Lung (tissue), 12 donors: ENCODE data around the gene COX4I1. TPM values are rescaled to one million over a fixed set of nuclear protein-coding genes. Genes with fewer than 3 reads are reported as not detected.
A peak's percentile ranks its signal among the peaks of the same experiment; 100 is the strongest.

Experiments
- ATAC-seq: fragments of 200-7000 bp; cut with Tn5 transposase; one replicate; pipeline ENCODE4 v1.9.1; 2020; ENCODE audit warnings: moderate number of reproducible peaks; ENCODE audit not compliant: insufficient read depth, low FRiP score
- DNase-seq, 3 donors: peaks; one replicate each; pipeline ENCODE4 v3.0.0-alpha.2; 2013 to 2017
- H3K27ac ChIP-seq, 2 donors: one replicate each; pipeline ENCODE4 v1.5.1; 2013; ENCODE audit warnings: mild to moderate bottlenecking in 2 of 2, moderate library complexity in 2 of 2, control low read depth in 1 of 2, inconsistent platforms in 1 of 2, low read depth in 1 of 2, low read length in 1 of 2
- H3K27me3 ChIP-seq, 3 donors: one replicate each; pipeline ENCODE4 v1.5.1; 2013; ENCODE audit warnings: low read length in 2 of 3; ENCODE audit not compliant: control insufficient read depth in 3 of 3, insufficient read depth in 3 of 3
- H3K36me3 ChIP-seq, 4 donors: one replicate each; pipeline ENCODE4 v1.5.1; 2013; ENCODE audit warnings: low read length in 4 of 4, mild to moderate bottlenecking in 1 of 4, moderate library complexity in 1 of 4; ENCODE audit not compliant: control insufficient read depth in 4 of 4, insufficient read depth in 4 of 4
- H3K4me1 ChIP-seq, 5 donors: one replicate each; pipeline ENCODE4 v1.5.1; 2013; ENCODE audit warnings: low read length in 5 of 5, mild to moderate bottlenecking in 2 of 5, moderate library complexity in 1 of 5; ENCODE audit not compliant: control insufficient read depth in 5 of 5, insufficient read depth in 5 of 5
- H3K4me3 ChIP-seq: one replicate; pipeline ENCODE4 v1.5.1; 2013; ENCODE audit warnings: mild to moderate bottlenecking, control low read depth, moderate library complexity
- H3K9ac ChIP-seq, 2 donors: one replicate each; pipeline ENCODE4 v1.5.1; 2013; ENCODE audit warnings: low read length in 2 of 2, control low read depth in 1 of 2; ENCODE audit not compliant: insufficient read depth in 1 of 2
- H3K9me3 ChIP-seq, 4 donors: one replicate each; pipeline ENCODE4 v1.5.1; 2013; ENCODE audit warnings: low read length in 3 of 4, mild to moderate bottlenecking in 1 of 4, moderate library complexity in 1 of 4; ENCODE audit not compliant: control insufficient read depth in 4 of 4, insufficient read depth in 3 of 4
- WGBS, 2 donors: extraction: QIAGEN DNeasy Blood & Tissue Kit; methylation state at CpG; one replicate each; pipeline ENCODE4 v1.1.7; 2013; 5-methylcytosine and 5-hydroxymethylcytosine counted together
- polyA plus RNA-seq, 2 donors: library from polyadenylated mRNA; stranded (reverse); fragments of 200-250 nt; gene quantifications; one replicate each; pipeline ENCODE4 v1.2.1, GENCODE V29; 2013
- total RNA-seq, 2 donors: library from RNA; depleted of rRNA in 1 of 2; stranded (reverse); fragments of >200 nt in 1 of 2; gene quantifications; one replicate each; pipeline ENCODE4 v1.2.1, GENCODE V29; 2014 to 2021
- TF ChIP-seq, protein P1 (sequence below): IDR thresholded peaks from 2 replicates; pipeline ENCODE4 v1.5.1; 2012; ENCODE audit warnings: mild to moderate bottlenecking; ENCODE audit errors: control extremely low read depth, extremely low read depth
- donor health status: control.
- donor health status: control.
- donor health status: Bipolar disorder and iron deficiency.
- donor health status: healthy.
- donor health status: DM: yes; HTN: yes; CAD: no.

Gene COX4I1
- total and polyA plus RNA-seq, 4 donors: 243 to 1,291 (median 532) TPM

DNA sequence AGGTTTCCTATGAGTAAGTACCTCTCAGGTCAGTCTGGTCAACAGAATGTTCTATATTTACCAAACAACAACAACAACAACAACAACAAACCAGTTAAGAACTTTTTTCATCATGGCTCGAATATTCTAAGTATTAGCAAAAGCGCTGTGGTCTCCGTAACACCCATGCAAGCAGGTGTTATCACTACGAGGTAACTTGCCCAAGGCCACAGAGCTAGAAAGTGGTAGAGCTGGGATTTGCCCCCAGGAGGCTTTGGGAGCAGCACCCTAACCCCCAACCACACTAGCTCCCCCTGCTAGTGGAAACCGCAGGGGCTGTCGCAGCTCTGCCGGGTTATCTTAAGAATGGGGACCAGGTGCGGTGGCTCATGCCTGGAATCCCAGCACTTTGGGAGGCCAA, 24.7 kb upstream of the COX4I1 start:
- DNase-seq: no peak
- Histone ChIP-seq H3K4me1 (peaks cover 0 to 2% (median 0%) of the 10 kb centered on the region in 5 donors), H3K9me3 (no peaks in the 10 kb centered on the region), H3K27me3 (no peaks in the 10 kb centered on the region), H3K27ac (no peak overlapping the region), H3K36me3 (peaks cover 8 to 16% (median 11%) of the 10 kb centered on the region in 4 donors), H3K9ac (no peak overlapping the region), H3K4me3 (no peak overlapping the region)
- ATAC-seq: no peak
- TF ChIP-seq, protein P1, sequence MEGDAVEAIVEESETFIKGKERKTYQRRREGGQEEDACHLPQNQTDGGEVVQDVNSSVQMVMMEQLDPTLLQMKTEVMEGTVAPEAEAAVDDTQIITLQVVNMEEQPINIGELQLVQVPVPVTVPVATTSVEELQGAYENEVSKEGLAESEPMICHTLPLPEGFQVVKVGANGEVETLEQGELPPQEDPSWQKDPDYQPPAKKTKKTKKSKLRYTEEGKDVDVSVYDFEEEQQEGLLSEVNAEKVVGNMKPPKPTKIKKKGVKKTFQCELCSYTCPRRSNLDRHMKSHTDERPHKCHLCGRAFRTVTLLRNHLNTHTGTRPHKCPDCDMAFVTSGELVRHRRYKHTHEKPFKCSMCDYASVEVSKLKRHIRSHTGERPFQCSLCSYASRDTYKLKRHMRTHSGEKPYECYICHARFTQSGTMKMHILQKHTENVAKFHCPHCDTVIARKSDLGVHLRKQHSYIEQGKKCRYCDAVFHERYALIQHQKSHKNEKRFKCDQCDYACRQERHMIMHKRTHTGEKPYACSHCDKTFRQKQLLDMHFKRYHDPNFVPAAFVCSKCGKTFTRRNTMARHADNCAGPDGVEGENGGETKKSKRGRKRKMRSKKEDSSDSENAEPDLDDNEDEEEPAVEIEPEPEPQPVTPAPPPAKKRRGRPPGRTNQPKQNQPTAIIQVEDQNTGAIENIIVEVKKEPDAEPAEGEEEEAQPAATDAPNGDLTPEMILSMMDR: no peak
- WGBS, 2 donors: 95% methylated on average over 8 of the region's 8 CpGs

DNA sequence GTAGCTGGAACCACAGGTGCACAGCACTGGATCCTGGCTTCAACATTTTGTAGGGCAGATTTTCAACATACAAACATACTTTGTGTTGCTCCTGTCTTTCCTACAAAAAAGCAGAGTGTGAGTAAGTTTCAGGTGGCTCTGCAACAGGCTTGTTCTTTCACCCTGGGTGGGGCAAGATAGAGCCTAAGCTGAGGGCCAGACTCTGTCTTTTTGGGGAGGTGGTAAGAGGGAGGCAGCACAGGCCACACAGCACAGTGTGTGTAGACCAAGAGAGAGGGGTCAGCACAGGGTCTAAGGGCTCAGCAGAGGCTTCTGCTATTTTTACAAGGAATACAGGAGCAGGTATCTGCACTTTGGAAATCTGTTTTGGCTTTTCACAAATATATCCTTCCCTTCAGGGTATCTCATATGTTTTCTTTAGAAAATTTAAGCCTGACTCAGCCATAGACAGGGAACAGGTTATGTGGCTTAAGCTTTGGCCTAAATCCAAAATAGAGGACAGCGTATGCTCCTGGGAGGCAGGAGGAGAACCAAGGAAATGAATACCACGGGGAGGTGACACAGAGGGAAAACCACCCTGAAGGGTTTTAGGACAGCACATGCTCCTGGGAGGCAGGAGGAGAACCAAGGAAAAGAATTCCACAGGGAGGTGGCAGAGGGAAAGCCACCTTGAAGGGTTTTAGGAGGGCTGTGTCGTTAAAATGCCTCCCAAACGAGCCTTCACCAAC, 21.7 kb upstream of the COX4I1 start:
- TF ChIP-seq, protein P1: no peak
- Histone ChIP-seq H3K36me3 (peaks cover 13 to 31% (median 18%) of the 10 kb centered on the region in 4 donors), H3K27ac (no peak overlapping the region), H3K4me3 (no peak overlapping the region), H3K4me1 (peaks cover 0 to 10% (median 2%) of the 10 kb centered on the region in 5 donors), H3K9me3 (no peaks in the 10 kb centered on the region), H3K9ac (no peak overlapping the region), H3K27me3 (no peaks in the 10 kb centered on the region)
- DNase-seq: no peak
- no peak for ATAC-seq
- WGBS, 2 donors: 65 to 81% methylated on average over 4 of the region's 4 CpGs

GRCh38 chr16:85778873-85779272, 20.6 kb upstream of the COX4I1 start:
- peak in 1 of 3 donors; percentile 12 for DNase-seq
- no peak overlapping the region for H3K27ac ChIP-seq
- no peak for ATAC-seq
- H3K4me3 ChIP-seq: no peak overlapping the region
- 63 to 65% methylated on average over 12 of the region's 12 CpGs for WGBS, 2 donors
- no peaks in the 10 kb centered on the region for H3K27me3 ChIP-seq
- TF ChIP-seq, protein P1: no peak
- no peaks in the 10 kb centered on the region for H3K9me3 ChIP-seq
- H3K4me1 ChIP-seq: peaks cover 0 to 10% (median 2%) of the 10 kb centered on the region in 5 donors
- peaks cover 13 to 33% (median 18%) of the 10 kb centered on the region in 4 donors for H3K36me3 ChIP-seq
- H3K9ac ChIP-seq: no peak overlapping the region
